Measurements from ENCODE around the gene ZNF76.

GRCh38 chr6:35215665-35216411 is 43.7 kb upstream of the ZNF76 start:
- TF ChIP-seq SIX5 (IDR thresholded peaks at IDR 0.05; ENCODE audit: low read depth, low read length) (no peak), CHD1 (IDR thresholded peaks at IDR 0.05; ENCODE audit: low read depth, low read length) (no peak), EP300 (IDR thresholded peaks at IDR 0.05; ENCODE audit: borderline replicate concordance in 1 of 2, low read depth in 2 of 2, low read length in 2 of 2) (no peak), POLR2AphosphoS5 (IDR thresholded peaks at IDR 0.05; ENCODE audit: low read depth, low read length) (no peak), JUN (IDR thresholded peaks at IDR 0.05; ENCODE audit: low read depth, low read length) (no peak), HDAC2 (IDR thresholded peaks at IDR 0.05; ENCODE audit: borderline replicate concordance in 1 of 2, low read depth in 2 of 2, low read length in 2 of 2) (no peak), SIN3A (conservative IDR thresholded peaks at IDR 0.05 in 1 of 2, IDR thresholded peaks at IDR 0.05 in 1 of 2; ENCODE audit: low read depth in 1 of 2, low read length in 2 of 2) (no peak), CTCF (IDR thresholded peaks at IDR 0.05; ENCODE audit: control extremely low read depth in 1 of 3, insufficient read depth in 1 of 3, low read depth in 1 of 3, low read length in 3 of 3) (no peak), NANOG (IDR thresholded peaks at IDR 0.05; ENCODE audit: insufficient read depth, low read depth, low read length, poor library complexity, severe bottlenecking) (no peak), SP2 (IDR thresholded peaks at IDR 0.05; ENCODE audit: low read length) (no peak), EGR1 (IDR thresholded peaks at IDR 0.05; ENCODE audit: borderline replicate concordance, low read depth, low read length) (no peak), SIRT6 (IDR thresholded peaks at IDR 0.05; ENCODE audit: low read length) (no peak), ZNF274 (IDR thresholded peaks at IDR 0.05; ENCODE audit: borderline replicate concordance, extremely low read depth, low read length) (no peak)
